ENCODE data around the gene RPS5.
A peak's percentile ranks its signal among the peaks of the same experiment; 100 is the strongest.
"Not testable (repeated sequence)": the region's sequence is repeated elsewhere in the genome, so short reads cannot be mapped to it uniquely, and the experiment has no call there.

The RPS5 gene

GRCh38 chr19:58356766-58357480, 30.1 kb upstream of the RPS5 start:
- DNase-seq, result no peak

- no peak for DNase-seq
Measured at GRCh38 chr19:58357481-58358145, 29.5 kb upstream of the RPS5 start.

GRCh38 chr19:58361900-58362271, 25.2 kb upstream of the RPS5 start:
- DNase-seq, result no peak

- peak; percentile 89 for DNase-seq
Measured at GRCh38 chr19:58362272-58362994, 24.6 kb upstream of the RPS5 start, which contains the start of gene ZNF497. ZNF497 (minus strand) TSS chr19:58362751; CDS start chr19:58357635, 5,116 bp downstream.

- no peak for DNase-seq
Measured at GRCh38 chr19:58364146-58364545, 22.9 kb upstream of the RPS5 start.

GRCh38 chr19:58366585-58367430, 20.3 kb upstream of the RPS5 start:
- no peak for DNase-seq

GRCh38 chr19:58367698-58368454, 19.2 kb upstream of the RPS5 start:
- DNase-seq, result no peak

- no peak for DNase-seq
Measured at GRCh38 chr19:58368561-58369360, 18.3 kb upstream of the RPS5 start.

- no peak for DNase-seq
Measured at GRCh38 chr19:58372311-58373133, 14.5 kb upstream of the RPS5 start.

GRCh38 chr19:58374200-58374599, 12.9 kb upstream of the RPS5 start:
- no peak for DNase-seq

- not testable (repeated sequence) for DNase-seq
Measured at GRCh38 chr19:58376724-58377123, 10.3 kb upstream of the RPS5 start.

GRCh38 chr19:58379246-58379645, 7.8 kb upstream of the RPS5 start:
- DNase-seq, result no peak

GRCh38 chr19:58380037-58380661, 6.9 kb upstream of the RPS5 start:
- no peak for DNase-seq

- DNase-seq, result peak; percentile 95
Measured at GRCh38 chr19:58380662-58381459, 6.2 kb upstream of the RPS5 start, which contains the start of gene ZNF837. ZNF837 (minus strand) TSS chr19:58381030; CDS start chr19:58369332, 11,698 bp downstream.

- no peak for DNase-seq
Measured at GRCh38 chr19:58381460-58382212, 5.4 kb upstream of the RPS5 start.

GRCh38 chr19:58382997-58383603, 4.0 kb upstream of the RPS5 start:
- DNase-seq, result no peak

GRCh38 chr19:58385313-58385890, 1.7 kb upstream of the RPS5 start:
- DNase-seq, result no peak

Measured in NCI-H1092 treated with DMSO at 0.1 percent for 48 hours (cell line).